Erythroblast (primary cell): ENCODE data around the gene EZH2.

ENCODE experiments used
- DNase-seq, 2 experiments: peaks; one replicate each; lab custom pipeline; 2025; lab: John Stamatoyannopoulos, UW
- GATA1 ChIP-seq: IDR thresholded peaks from 2 replicates; pipeline ENCODE4 v1.6.1; 2011; ENCODE audit warnings: low read depth, mild to moderate bottlenecking, control low read depth, low read length, moderate library complexity
- POLR2A ChIP-seq: IDR thresholded peaks from 2 replicates; pipeline ENCODE4 v1.6.1; 2011; ENCODE audit warnings: mild to moderate bottlenecking, low read length

The EZH2 gene

GRCh38 chr7:148830897-148831692 is 53.0 kb downstream of the EZH2 start:
- no peak for TF ChIP-seq GATA1
- TF ChIP-seq POLR2A = no peak
- DNase-seq = no peak

- peak; percentile 60 to 88 for DNase-seq
- TF ChIP-seq GATA1 (no peak), POLR2A (no peak)
Observed at GRCh38 chr7:148828965-148829364, 55.1 kb downstream of the EZH2 start.

- TF ChIP-seq POLR2A (no peak), GATA1 (no peak)
- no peak for DNase-seq
Observed at GRCh38 chr7:148825338-148825737, 58.8 kb downstream of the EZH2 start.

- no peak for DNase-seq
- TF ChIP-seq GATA1 (no peak), POLR2A (no peak)
Observed at GRCh38 chr7:148824864-148825263, 59.2 kb downstream of the EZH2 start.

GRCh38 chr7:148821422-148821821 is 62.7 kb downstream of the EZH2 start:
- DNase-seq = no peak
- TF ChIP-seq POLR2A = no peak
- TF ChIP-seq GATA1 = no peak

- TF ChIP-seq POLR2A (no peak), GATA1 (no peak)
- DNase-seq = no peak
Observed at GRCh38 chr7:148819697-148820360, 64.3 kb downstream of the EZH2 start.

- no peak for DNase-seq
- TF ChIP-seq POLR2A = no peak
- TF ChIP-seq GATA1 = no peak
Observed at GRCh38 chr7:148815612-148816011, 68.5 kb downstream of the EZH2 start.

- no peak for DNase-seq
- TF ChIP-seq GATA1 = no peak
- no peak for TF ChIP-seq POLR2A
Observed at GRCh38 chr7:148814922-148815559, 69.0 kb downstream of the EZH2 start.

- DNase-seq = no peak
- no peak for TF ChIP-seq POLR2A
- no peak for TF ChIP-seq GATA1
Observed at GRCh38 chr7:148813890-148814289, 70.2 kb downstream of the EZH2 start.

- no peak for DNase-seq
- TF ChIP-seq POLR2A = no peak
- no peak for TF ChIP-seq GATA1
Observed at GRCh38 chr7:148811892-148812291, 72.2 kb downstream of the EZH2 start.

- no peak for DNase-seq
- TF ChIP-seq POLR2A (no peak), GATA1 (no peak)
Observed at GRCh38 chr7:148809856-148810255, 74.2 kb downstream of the EZH2 start.

GRCh38 chr7:148807436-148807835 is 76.7 kb downstream of the EZH2 start:
- no peak for DNase-seq
- TF ChIP-seq POLR2A (no peak), GATA1 (no peak)

GRCh38 chr7:148806187-148806586 is 77.9 kb downstream of the EZH2 start:
- TF ChIP-seq POLR2A (no peak), GATA1 (no peak)
- no peak for DNase-seq

GRCh38 chr7:148804343-148805235 is 79.5 kb downstream of the EZH2 start:
- no peak for TF ChIP-seq GATA1
- no peak for TF ChIP-seq POLR2A
- DNase-seq = peak in 1 of 2 experiments; percentile 34
